Spleen (tissue), 7 donors: ENCODE results near the gene PTGDR.
A peak's percentile ranks its signal among the peaks of the same experiment; 100 is the strongest.

ENCODE experiments used
- POLR2A ChIP-seq, 3 donors: fragments of 450-650 bp; IDR thresholded peaks; one replicate each; pipeline ENCODE4 v1.5.1; 2017; ENCODE audit warnings: antibody characterized with exemption in 3 of 3, mild to moderate bottlenecking in 1 of 3
- POLR2AphosphoS5 ChIP-seq, 3 donors: sonication (generic); formaldehyde crosslinking; IDR thresholded peaks; one replicate each; pipeline ENCODE4 v1.5.1; 2017; ENCODE audit warnings: antibody characterized with exemption in 3 of 3
- TF ChIP-seq, protein P1 (sequence below), 11 experiments: fragments of 200-600 bp in 7 of 11; fragments of 450-650 bp in 4 of 11; sonication (generic) in 4 of 11; IDR thresholded peaks in 8 of 11; conservative IDR thresholded peaks in 3 of 11; 1 replicate in 7 of 11; 2 replicates in 4 of 11; pipeline versions ENCODE4 v1.4.0 to v1.8.0; 2016 to 2021; ENCODE audit warnings: antibody characterized with exemption in 11 of 11, inconsistent platforms in 4 of 11, mild to moderate bottlenecking in 1 of 11
- donor health status: DM: no; HTN: no; CAD: no; lungs with moderate emphysema.
- donor health status: DM: no; HTN: no; CAD: no.
- donor health status: DM: no; HTN: no; CAD: no.

DNA sequence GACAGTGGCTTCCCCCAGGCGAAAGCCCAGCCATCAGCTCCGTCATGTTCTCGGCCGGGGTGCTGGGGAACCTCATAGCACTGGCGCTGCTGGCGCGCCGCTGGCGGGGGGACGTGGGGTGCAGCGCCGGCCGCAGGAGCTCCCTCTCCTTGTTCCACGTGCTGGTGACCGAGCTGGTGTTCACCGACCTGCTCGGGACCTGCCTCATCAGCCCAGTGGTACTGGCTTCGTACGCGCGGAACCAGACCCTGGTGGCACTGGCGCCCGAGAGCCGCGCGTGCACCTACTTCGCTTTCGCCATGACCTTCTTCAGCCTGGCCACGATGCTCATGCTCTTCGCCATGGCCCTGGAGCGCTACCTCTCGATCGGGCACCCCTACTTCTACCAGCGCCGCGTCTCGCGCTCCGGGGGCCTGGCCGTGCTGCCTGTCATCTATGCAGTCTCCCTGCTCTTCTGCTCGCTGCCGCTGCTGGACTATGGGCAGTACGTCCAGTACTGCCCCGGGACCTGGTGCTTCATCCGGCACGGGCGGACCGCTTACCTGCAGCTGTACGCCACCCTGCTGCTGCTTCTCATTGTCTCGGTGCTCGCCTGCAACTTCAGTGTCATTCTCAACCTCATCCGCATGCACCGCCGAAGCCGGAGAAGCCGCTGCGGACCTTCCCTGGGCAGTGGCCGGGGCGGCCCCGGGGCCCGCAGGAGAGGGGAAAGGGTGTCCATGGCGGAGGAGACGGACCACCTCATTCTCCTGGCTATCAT is 47.3 kb downstream of the PTGDR start:
- TF ChIP-seq, protein P1, sequence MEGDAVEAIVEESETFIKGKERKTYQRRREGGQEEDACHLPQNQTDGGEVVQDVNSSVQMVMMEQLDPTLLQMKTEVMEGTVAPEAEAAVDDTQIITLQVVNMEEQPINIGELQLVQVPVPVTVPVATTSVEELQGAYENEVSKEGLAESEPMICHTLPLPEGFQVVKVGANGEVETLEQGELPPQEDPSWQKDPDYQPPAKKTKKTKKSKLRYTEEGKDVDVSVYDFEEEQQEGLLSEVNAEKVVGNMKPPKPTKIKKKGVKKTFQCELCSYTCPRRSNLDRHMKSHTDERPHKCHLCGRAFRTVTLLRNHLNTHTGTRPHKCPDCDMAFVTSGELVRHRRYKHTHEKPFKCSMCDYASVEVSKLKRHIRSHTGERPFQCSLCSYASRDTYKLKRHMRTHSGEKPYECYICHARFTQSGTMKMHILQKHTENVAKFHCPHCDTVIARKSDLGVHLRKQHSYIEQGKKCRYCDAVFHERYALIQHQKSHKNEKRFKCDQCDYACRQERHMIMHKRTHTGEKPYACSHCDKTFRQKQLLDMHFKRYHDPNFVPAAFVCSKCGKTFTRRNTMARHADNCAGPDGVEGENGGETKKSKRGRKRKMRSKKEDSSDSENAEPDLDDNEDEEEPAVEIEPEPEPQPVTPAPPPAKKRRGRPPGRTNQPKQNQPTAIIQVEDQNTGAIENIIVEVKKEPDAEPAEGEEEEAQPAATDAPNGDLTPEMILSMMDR (IDR thresholded peaks at IDR 0.05 in 8 of 11, conservative IDR thresholded peaks at IDR 0.05 in 3 of 11), result no peak
- TF ChIP-seq POLR2A (IDR thresholded peaks at IDR 0.05) (no peak), POLR2AphosphoS5 (IDR thresholded peaks at IDR 0.05) (peak in 2 of 3 donors; percentile 31 to 58)
